Measurements from ENCODE around the gene RAB1A. TPM values are rescaled to one million over a fixed set of nuclear protein-coding genes. Genes with fewer than 3 reads are reported as not detected.

RAB1A gene
- total and polyA plus RNA-seq, 2 of the 13 experiments (the other 11 are each of a cell fraction or from before 2014, with no cell fraction given), result 206 to 226 TPM

DNA sequence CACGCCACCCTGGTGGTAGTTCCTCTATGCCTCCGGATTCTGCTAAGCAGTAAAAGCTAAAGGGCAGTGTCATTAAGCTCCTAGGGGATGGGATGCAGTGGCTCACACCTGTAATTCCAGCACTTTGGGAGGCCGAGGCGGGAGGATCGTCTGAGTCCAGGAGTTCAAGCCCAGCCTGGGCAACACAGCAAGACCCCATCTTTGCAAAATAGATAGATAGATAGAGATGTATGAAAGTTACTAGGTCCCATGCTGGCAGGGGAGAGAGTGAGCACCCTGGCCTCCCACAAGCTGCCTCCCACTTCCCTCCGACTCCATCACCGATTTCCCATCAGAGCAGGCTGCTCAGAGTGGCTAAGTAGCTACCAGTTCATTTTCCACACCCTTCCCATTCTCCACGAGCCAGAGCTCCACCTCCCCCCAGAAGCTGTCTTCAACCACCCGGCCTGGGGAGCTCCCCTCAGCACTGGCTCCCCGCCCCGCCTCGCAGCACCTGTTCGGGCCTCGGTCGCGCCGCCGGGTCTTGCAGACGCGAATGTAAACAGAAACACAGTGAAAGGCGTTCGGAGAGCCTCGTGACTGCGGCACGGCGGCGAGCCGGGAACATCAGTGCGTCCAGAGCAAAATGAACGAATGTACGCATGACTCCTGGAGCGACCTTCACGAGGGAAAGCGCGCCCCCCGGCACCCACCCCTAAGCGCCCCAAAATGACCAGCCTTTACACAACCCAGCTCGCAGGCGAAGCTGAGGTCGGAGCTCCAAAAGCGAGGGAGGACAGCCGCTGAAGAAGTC lies 74.3 kb downstream of the RAB1A start (continued):
- TF ChIP-seq, protein P1, sequence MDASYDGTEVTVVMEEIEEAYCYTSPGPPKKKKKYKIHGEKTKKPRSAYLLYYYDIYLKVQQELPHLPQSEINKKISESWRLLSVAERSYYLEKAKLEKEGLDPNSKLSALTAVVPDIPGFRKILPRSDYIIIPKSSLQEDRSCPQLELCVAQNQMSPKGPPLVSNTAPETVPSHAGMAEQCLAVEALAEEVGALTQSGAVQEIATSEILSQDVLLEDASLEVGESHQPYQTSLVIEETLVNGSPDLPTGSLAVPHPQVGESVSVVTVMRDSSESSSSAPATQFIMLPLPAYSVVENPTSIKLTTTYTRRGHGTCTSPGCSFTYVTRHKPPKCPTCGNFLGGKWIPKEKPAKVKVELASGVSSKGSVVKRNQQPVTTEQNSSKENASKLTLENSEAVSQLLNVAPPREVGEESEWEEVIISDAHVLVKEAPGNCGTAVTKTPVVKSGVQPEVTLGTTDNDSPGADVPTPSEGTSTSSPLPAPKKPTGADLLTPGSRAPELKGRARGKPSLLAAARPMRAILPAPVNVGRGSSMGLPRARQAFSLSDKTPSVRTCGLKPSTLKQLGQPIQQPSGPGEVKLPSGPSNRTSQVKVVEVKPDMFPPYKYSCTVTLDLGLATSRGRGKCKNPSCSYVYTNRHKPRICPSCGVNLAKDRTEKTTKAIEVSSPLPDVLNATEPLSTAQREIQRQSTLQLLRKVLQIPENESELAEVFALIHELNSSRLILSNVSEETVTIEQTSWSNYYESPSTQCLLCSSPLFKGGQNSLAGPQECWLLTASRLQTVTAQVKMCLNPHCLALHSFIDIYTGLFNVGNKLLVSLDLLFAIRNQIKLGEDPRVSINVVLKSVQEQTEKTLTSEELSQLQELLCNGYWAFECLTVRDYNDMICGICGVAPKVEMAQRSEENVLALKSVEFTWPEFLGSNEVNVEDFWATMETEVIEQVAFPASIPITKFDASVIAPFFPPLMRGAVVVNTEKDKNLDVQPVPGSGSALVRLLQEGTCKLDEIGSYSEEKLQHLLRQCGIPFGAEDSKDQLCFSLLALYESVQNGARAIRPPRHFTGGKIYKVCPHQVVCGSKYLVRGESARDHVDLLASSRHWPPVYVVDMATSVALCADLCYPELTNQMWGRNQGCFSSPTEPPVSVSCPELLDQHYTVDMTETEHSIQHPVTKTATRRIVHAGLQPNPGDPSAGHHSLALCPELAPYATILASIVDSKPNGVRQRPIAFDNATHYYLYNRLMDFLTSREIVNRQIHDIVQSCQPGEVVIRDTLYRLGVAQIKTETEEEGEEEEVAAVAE (CRISPR knock-in tag; IDR thresholded peaks at IDR 0.05; ENCODE audit: borderline replicate concordance), result 0 out of 2 replicates have a peak, but pooled peaks have one; percentile 35
- TF ChIP-seq, protein P2, sequence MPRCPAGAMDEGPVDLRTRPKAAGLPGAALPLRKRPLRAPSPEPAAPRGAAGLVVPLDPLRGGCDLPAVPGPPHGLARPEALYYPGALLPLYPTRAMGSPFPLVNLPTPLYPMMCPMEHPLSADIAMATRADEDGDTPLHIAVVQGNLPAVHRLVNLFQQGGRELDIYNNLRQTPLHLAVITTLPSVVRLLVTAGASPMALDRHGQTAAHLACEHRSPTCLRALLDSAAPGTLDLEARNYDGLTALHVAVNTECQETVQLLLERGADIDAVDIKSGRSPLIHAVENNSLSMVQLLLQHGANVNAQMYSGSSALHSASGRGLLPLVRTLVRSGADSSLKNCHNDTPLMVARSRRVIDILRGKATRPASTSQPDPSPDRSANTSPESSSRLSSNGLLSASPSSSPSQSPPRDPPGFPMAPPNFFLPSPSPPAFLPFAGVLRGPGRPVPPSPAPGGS (CRISPR knock-in tag; IDR thresholded peaks at IDR 0.05), result peak; percentile 59; the same call in 1 of the 2 replicates
- TF ChIP-seq HDAC6 (IDR thresholded peaks at IDR 0.05; ENCODE audit: low read depth, low read length), result no peak
- TF ChIP-seq, protein P3, sequence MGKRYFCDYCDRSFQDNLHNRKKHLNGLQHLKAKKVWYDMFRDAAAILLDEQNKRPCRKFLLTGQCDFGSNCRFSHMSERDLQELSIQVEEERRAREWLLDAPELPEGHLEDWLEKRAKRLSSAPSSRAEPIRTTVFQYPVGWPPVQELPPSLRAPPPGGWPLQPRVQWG (CRISPR knock-in tag; IDR thresholded peaks at IDR 0.05; ENCODE audit: borderline replicate concordance, low read depth), result no peak
- TF ChIP-seq ZFYVE20 (CRISPR knock-in tag; IDR thresholded peaks at IDR 0.05; ENCODE audit: borderline replicate concordance, low read depth), result no peak
- TF ChIP-seq ZNF292 (CRISPR knock-in tag; IDR thresholded peaks at IDR 0.05; ENCODE audit: borderline replicate concordance, low read depth), result peak; percentile 95; the same call in 1 of the 2 replicates
- TF ChIP-seq, protein P4, sequence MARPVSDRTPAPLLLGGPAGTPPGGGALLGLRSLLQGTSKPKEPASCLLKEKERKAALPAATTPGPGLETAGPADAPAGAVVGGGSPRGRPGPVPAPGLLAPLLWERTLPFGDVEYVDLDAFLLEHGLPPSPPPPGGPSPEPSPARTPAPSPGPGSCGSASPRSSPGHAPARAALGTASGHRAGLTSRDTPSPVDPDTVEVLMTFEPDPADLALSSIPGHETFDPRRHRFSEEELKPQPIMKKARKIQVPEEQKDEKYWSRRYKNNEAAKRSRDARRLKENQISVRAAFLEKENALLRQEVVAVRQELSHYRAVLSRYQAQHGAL (CRISPR knock-in tag; IDR thresholded peaks at IDR 0.05; ENCODE audit: not compliant biosample characterization), result no peak
- no peak for TF ChIP-seq ATF1 (CRISPR knock-in tag; IDR thresholded peaks at IDR 0.05)
- no peak for TF ChIP-seq JARID2 (CRISPR knock-in tag; IDR thresholded peaks at IDR 0.05; ENCODE audit: insufficient replicate concordance)
- 0 out of 2 replicates have a peak, but pooled peaks have one; percentile 4 for TF ChIP-seq TSC22D2 (CRISPR knock-in tag; IDR thresholded peaks at IDR 0.05; ENCODE audit: borderline replicate concordance)
- TF ChIP-seq ZNF12 (CRISPR knock-in tag; IDR thresholded peaks at IDR 0.05), result peak; percentile 20; the same call in 1 of the 2 replicates
- no peak; the same call in 1 of the 2 replicates for TF ChIP-seq BRD4 (CRISPR knock-in tag; IDR thresholded peaks at IDR 0.05)
- no peak; the same call in 1 of the 2 replicates for TF ChIP-seq ZNF619 (CRISPR knock-in tag; IDR thresholded peaks at IDR 0.05)
- 0 out of 2 replicates have a peak, but pooled peaks have one; percentile 53 for TF ChIP-seq ZNF34 (CRISPR knock-in tag; IDR thresholded peaks at IDR 0.05; ENCODE audit: borderline replicate concordance)
- TF ChIP-seq, protein P5, sequence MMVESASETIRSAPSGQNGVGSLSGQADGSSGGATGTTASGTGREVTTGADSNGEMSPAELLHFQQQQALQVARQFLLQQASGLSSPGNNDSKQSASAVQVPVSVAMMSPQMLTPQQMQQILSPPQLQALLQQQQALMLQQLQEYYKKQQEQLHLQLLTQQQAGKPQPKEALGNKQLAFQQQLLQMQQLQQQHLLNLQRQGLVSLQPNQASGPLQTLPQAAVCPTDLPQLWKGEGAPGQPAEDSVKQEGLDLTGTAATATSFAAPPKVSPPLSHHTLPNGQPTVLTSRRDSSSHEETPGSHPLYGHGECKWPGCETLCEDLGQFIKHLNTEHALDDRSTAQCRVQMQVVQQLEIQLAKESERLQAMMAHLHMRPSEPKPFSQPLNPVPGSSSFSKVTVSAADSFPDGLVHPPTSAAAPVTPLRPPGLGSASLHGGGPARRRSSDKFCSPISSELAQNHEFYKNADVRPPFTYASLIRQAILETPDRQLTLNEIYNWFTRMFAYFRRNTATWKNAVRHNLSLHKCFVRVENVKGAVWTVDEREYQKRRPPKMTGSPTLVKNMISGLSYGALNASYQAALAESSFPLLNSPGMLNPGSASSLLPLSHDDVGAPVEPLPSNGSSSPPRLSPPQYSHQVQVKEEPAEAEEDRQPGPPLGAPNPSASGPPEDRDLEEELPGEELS (CRISPR knock-in tag; IDR thresholded peaks at IDR 0.05), result no peak
- TF ChIP-seq ZNF446 (CRISPR knock-in tag; IDR thresholded peaks at IDR 0.05), result no peak
- TF ChIP-seq KDM2A (CRISPR knock-in tag; IDR thresholded peaks at IDR 0.05; ENCODE audit: borderline replicate concordance, low read depth), result peak; percentile 55; the same call in 1 of the 2 replicates
- no peak for TF ChIP-seq ZNF850 (CRISPR knock-in tag; conservative IDR thresholded peaks at IDR 0.05)
- TF ChIP-seq ZNF703 (CRISPR knock-in tag; IDR thresholded peaks at IDR 0.05; ENCODE audit: borderline replicate concordance), result peak; percentile 15; the same call in 1 of the 2 replicates
